Tibial artery (tissue), 4 donors: Measurements from ENCODE around the gene ZNF610.
"Not testable (repeated sequence)": the region's sequence is repeated elsewhere in the genome, so short reads cannot be mapped to it uniquely, and the experiment has no call there.

Experiments
- DNase-seq, 2 donors: peaks; one replicate each; pipeline ENCODE4 v3.0.0-alpha.2; 2019
- H3K27ac ChIP-seq, 2 donors: fragments of 200-600 bp; sonication (generic) in 1 of 2; 1 replicate in 1 of 2; 2 replicates in 1 of 2; pipeline ENCODE4 v1.5.1; 2018 to 2019; ENCODE audit warnings: mild to moderate bottlenecking in 1 of 2
- H3K27me3 ChIP-seq, 2 donors: fragments of 200-600 bp; sonication (generic) in 1 of 2; one replicate each; pipeline versions ENCODE4 v1.5.1 to v1.6.0; 2016 to 2019
- H3K36me3 ChIP-seq, 3 donors: fragments of 200-600 bp; sonication (generic) in 2 of 3; one replicate each; pipeline ENCODE4 v1.5.1; 2016 to 2019; ENCODE audit warnings: mild to moderate bottlenecking in 2 of 3
- H3K4me1 ChIP-seq, 4 donors: fragments of 200-600 bp; sonication (generic) in 2 of 4; 1 replicate in 3 of 4; 2 replicates in 1 of 4; pipeline ENCODE4 v1.5.1; 2016 to 2019
- H3K4me3 ChIP-seq, 2 donors: fragments of 200-600 bp; sonication (generic) in 1 of 2; 1 replicate in 1 of 2; 2 replicates in 1 of 2; pipeline ENCODE4 v1.5.1; 2018 to 2019; ENCODE audit warnings: mild to moderate bottlenecking in 2 of 2
- H3K9me3 ChIP-seq, 3 donors: fragments of 200-600 bp; sonication (generic) in 1 of 3; one replicate each; pipeline ENCODE4 v1.5.1; 2016 to 2019
- intact Hi-C: fragments of 100-400 bp; cut with DNase I; formaldehyde crosslinking; loops from one replicate; pipeline ENCODE4 v1.15.0; 2023; ENCODE audit warnings: low total_unique reads
- TF ChIP-seq, protein P1 (sequence below), 2 experiments: fragments of 200-600 bp in 1 of 2; fragments of 450-650 bp in 1 of 2; IDR thresholded peaks; one replicate each; pipeline ENCODE4 v1.5.1; 2017 to 2019; ENCODE audit warnings: antibody characterized with exemption in 2 of 2, mild to moderate bottlenecking in 1 of 2, moderate library complexity in 1 of 2

The ZNF610 gene

DNA sequence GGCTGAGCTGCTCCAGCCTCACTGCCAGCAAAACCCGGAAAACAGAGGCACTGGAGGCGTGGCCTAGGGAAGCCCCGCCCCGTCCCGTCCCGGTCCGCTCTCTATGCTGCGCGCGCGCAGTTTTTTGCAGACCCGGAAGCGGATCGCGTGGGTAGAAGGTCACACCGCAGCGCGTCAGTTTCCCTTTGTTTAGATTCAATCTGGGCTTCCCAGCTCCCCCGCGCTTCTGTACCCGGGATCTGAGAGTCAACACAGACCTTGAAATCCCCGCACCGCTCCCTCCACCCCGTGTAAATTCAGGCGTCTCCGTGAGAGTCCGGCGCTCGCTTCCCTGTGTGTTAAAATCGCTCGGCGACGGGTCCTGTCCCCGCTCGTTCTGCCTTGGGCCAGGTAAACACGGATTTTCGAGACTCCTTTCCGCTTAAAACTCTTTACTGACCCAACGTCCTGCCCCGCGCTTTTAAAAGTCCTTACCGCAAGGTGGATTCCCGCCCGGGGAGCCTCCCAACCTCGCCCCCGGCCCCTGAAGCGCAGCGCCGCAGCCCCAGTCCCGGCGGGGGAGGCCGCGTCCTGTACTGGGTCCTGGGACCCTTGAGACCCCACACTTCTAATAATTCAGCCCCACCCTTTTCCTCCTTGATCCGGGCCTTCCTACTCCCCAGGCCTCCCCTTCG lies at the start of gene ZNF610:
Gene ZNF610 (plus strand): TSS at position 127 of the 674 bp plus-strand sequence. CDS start 12,930 bp downstream, outside the sequence.
- Histone ChIP-seq H3K27ac (peak within 1 kb of the TSS; percentile 83 to 84), H3K4me1 (peaks cover 0 to 11% (median 8%) of the 10 kb centered on the region in 4 donors), H3K36me3 (peaks cover 0 to 3% (median 0%) of the 10 kb centered on the region in 3 donors), H3K27me3 (no peaks in the 10 kb centered on the region), H3K9me3 (peaks cover 0 to 34% (median 20%) of the 10 kb centered on the region in 3 donors), H3K4me3 (peak within 1 kb of the TSS; percentile 69 to 84)
- TF ChIP-seq, protein P1, sequence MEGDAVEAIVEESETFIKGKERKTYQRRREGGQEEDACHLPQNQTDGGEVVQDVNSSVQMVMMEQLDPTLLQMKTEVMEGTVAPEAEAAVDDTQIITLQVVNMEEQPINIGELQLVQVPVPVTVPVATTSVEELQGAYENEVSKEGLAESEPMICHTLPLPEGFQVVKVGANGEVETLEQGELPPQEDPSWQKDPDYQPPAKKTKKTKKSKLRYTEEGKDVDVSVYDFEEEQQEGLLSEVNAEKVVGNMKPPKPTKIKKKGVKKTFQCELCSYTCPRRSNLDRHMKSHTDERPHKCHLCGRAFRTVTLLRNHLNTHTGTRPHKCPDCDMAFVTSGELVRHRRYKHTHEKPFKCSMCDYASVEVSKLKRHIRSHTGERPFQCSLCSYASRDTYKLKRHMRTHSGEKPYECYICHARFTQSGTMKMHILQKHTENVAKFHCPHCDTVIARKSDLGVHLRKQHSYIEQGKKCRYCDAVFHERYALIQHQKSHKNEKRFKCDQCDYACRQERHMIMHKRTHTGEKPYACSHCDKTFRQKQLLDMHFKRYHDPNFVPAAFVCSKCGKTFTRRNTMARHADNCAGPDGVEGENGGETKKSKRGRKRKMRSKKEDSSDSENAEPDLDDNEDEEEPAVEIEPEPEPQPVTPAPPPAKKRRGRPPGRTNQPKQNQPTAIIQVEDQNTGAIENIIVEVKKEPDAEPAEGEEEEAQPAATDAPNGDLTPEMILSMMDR (IDR thresholded peaks at IDR 0.05), result no peak
- intact Hi-C loops, result no loop called here
- peak; percentile 83 to 93 for DNase-seq

DNA sequence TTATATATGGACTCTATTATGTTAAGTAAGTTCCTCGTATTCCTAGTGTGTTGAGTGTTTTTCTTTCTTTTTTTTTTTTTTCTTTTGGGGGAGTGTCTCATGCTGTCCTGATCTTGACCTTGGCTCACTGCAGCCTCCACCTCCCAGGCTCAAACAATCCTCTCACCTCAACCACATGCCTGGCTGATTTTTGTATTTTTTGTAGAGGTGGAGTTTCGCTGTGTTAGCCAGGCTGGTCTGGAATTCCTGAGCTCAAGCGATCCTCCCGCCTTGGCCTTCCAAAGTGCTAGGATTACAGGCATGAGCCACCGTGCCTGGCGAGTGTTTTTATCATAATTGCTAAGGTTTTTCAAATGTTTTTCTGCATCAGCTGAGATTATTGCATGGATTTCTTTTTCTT lies 49.8 kb upstream of the ZNF610 start:
- Histone ChIP-seq H3K9me3 (no peaks in the 10 kb centered on the region), H3K36me3 (peaks cover 84 to 96% (median 91%) of the 10 kb centered on the region in 3 donors), H3K27me3 (no peaks in the 10 kb centered on the region), H3K4me3 (no peak overlapping the region), H3K4me1 (no peaks in the 10 kb centered on the region), H3K27ac (no peak overlapping the region)
- intact Hi-C loops, result no loop called here
- TF ChIP-seq, protein P1 (IDR thresholded peaks at IDR 0.05), result no peak
- no peak for DNase-seq

DNA sequence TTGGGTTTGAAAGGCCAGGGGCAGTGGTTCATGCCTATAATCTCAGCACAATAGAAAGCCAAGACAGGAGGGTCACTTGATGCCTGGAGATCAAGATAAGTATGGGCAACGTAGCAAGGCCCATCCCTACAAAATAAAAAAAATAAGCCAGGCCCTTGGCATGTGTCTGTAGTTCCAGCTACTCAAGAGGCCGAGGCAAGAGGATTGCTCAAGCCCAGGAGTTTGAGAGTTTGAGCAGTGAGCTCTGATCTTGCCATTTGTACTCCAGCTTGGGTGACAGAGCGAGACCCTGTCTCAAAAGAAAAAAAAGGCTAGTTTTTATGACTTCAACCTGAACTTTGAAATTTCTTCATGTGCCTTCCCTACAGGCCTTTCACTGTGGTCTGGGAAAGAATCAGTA lies 44.3 kb upstream of the ZNF610 start:
- DNase-seq, result no peak
- TF ChIP-seq, protein P1 (IDR thresholded peaks at IDR 0.05), result no peak
- no peak overlapping the region for H3K4me3 ChIP-seq
- peaks cover 48 to 66% (median 48%) of the 10 kb centered on the region in 3 donors for H3K36me3 ChIP-seq
- H3K27me3 ChIP-seq, result no peaks in the 10 kb centered on the region
- H3K9me3 ChIP-seq, result peaks cover 0 to 4% (median 0%) of the 10 kb centered on the region in 3 donors
- peaks cover 0 to 8% (median 2%) of the 10 kb centered on the region in 4 donors for H3K4me1 ChIP-seq
- no peak overlapping the region for H3K27ac ChIP-seq
- intact Hi-C loops, result no loop called here

DNA sequence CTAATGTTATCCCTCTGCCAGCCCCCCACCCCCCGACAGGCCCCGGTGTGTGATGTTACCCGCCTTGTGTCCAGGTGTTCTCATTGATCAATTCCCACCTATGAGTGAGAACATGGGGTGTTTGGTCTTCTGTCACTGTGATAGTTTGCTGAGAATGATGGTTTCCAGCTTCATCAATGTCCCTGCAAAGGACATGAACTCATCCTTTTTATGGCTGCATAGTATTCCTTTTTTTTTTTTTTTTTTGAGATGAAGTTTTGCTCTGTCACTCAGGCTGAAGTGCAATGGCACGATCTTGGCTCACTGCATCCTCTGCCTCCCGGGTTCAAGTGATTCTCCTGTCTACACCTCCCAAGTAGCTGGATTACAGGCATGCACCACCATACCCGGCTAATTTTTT lies 43.1 kb upstream of the ZNF610 start:
- H3K27ac ChIP-seq, H3K9me3 ChIP-seq, H3K4me3 ChIP-seq, H3K27me3 ChIP-seq, DNase-seq, intact Hi-C loops: not testable (repeated sequence)
- H3K36me3 ChIP-seq, result peaks cover 39 to 58% (median 40%) of the 10 kb centered on the region in 3 donors
- H3K4me1 ChIP-seq, result peaks cover 0 to 12% (median 6%) of the 10 kb centered on the region in 4 donors

DNA sequence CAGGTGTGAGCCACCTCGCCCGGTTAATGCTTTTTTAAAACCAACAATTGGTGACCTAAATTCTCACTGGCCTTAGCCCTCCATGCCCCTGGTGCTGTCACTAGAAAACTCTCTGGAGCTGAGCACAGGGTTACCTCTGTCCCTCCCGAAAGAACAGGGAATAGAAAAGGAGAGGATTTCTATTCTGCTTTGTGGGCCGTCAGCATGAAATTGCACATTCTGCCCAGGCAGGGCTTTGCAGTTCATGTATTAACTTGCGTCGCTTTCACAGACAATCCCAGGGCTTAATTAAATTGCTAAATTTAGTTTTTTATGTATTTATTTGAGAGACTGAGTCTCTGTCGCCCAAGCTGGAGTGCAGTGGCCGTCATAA lies 39.7 kb upstream of the ZNF610 start:
- Histone ChIP-seq H3K9me3 (peaks cover 0 to 4% (median 0%) of the 10 kb centered on the region in 3 donors), H3K36me3 (peaks cover 21 to 42% (median 28%) of the 10 kb centered on the region in 3 donors), H3K27ac (peak overlapping the region; percentile 83 to 96), H3K27me3 (no peaks in the 10 kb centered on the region), H3K4me1 (peaks cover 0 to 15% (median 9%) of the 10 kb centered on the region in 4 donors), H3K4me3 (peak overlapping the region; percentile 83 to 96)
- no peak for DNase-seq
- TF ChIP-seq, protein P1 (IDR thresholded peaks at IDR 0.05), result no peak
- intact Hi-C loops, result no loop called here
